IMR-90 (cell line): ENCODE measurements around the gene ACY1. TPM values are rescaled to one million over a fixed set of nuclear protein-coding genes. Genes with fewer than 3 reads are reported as not detected.
A peak's percentile ranks its signal among the peaks of the same experiment; 100 is the strongest.

ENCODE experiments used
- ATAC-seq: fragments of 200-7000 bp; cut with Tn5 transposase; 2 replicates; pipeline ENCODE4 v1.9.1; 2020; ENCODE audit warnings: low read depth, mild to moderate bottlenecking, moderate library complexity
- BruUV-seq: library from RNA; stranded (reverse); fragments of 400-500 nt; replicated peaks from 2 replicates; lab custom pipeline; 2021; lab: Mats Ljungman, UMichigan
- CTCF ChIA-PET: fragments of 300-600 bp; formaldehyde crosslinking; extraction: SDS; loops from one replicate; lab custom pipeline; 2021; ENCODE audit warnings: antibody characterized with exemption; lab: Yijun Ruan, JAX
- POLR2A ChIA-PET: fragments of 300-600 bp; sonication (Branson Sonifier 250); formaldehyde crosslinking; loops from one replicate; lab custom pipeline; 2022; ENCODE audit warnings: antibody characterized with exemption; ENCODE audit not compliant: unreplicated experiment; lab: Charles Lee
- DNase-seq: peaks from one replicate; pipeline ENCODE4 v3.0.0; 2013
- H2AFZ ChIP-seq: replicated peaks from 2 replicates; pipeline ENCODE3; 2013; ENCODE audit warnings: low read length, mild to moderate bottlenecking; ENCODE audit not compliant: poor library complexity
- H2AK5ac ChIP-seq: 2 replicates; pipeline ENCODE4 v1.6.1; 2013; ENCODE audit warnings: low read depth, low read length, inconsistent platforms
- H2AK9ac ChIP-seq: replicated peaks from 2 replicates; pipeline ENCODE3; 2013; ENCODE audit warnings: mild to moderate bottlenecking, low read depth, low read length, moderate library complexity; ENCODE audit not compliant: poor library complexity
- H2BK120ac ChIP-seq: 2 replicates; pipeline ENCODE4 v1.6.1; 2013; ENCODE audit warnings: low read depth, low read length, inconsistent platforms
- H2BK15ac ChIP-seq: 3 replicates; pipeline ENCODE4 v1.6.1; 2013; ENCODE audit warnings: low read depth, low read length, inconsistent platforms
- H2BK20ac ChIP-seq: 2 replicates; pipeline ENCODE4 v1.6.1; 2013; ENCODE audit warnings: low read depth, mild to moderate bottlenecking, inconsistent platforms, low read length, moderate library complexity
- H2BK5ac ChIP-seq: 2 replicates; pipeline ENCODE4 v1.6.1; 2013; ENCODE audit warnings: mild to moderate bottlenecking, low read depth, low read length, inconsistent platforms; ENCODE audit not compliant: poor library complexity, severe bottlenecking
- H3K14ac ChIP-seq: replicated peaks from 2 replicates; pipeline ENCODE4 v1.6.1; 2013; ENCODE audit warnings: low read depth, low read length, inconsistent platforms
- H3K18ac ChIP-seq: 2 replicates; pipeline ENCODE4 v1.6.1; 2013; ENCODE audit warnings: low read depth, low read length, control low read depth
- H3K23ac ChIP-seq: 2 replicates; pipeline ENCODE4 v1.6.1; 2013; ENCODE audit warnings: low read depth, low read length, inconsistent platforms
- H3K27ac ChIP-seq: 2 replicates; pipeline ENCODE4 v1.5.1; 2013; ENCODE audit warnings: mild to moderate bottlenecking, control low read depth, low read length; ENCODE audit not compliant: insufficient read depth
- H3K27me3 ChIP-seq: 2 replicates; pipeline ENCODE4 v1.6.1; 2013; ENCODE audit warnings: low read length; ENCODE audit not compliant: control insufficient read depth, insufficient read depth
- H3K36me3 ChIP-seq: 2 replicates; pipeline ENCODE4 v1.6.1; 2013; ENCODE audit warnings: low read length, mixed read lengths; ENCODE audit not compliant: control insufficient read depth, insufficient read depth
- H3K4ac ChIP-seq: 2 replicates; pipeline ENCODE4 v1.6.1; 2013; ENCODE audit warnings: low read depth, low read length, inconsistent platforms
- H3K4me1 ChIP-seq: 2 replicates; pipeline ENCODE4 v1.6.1; 2013; ENCODE audit warnings: low read length, mixed read lengths; ENCODE audit not compliant: control insufficient read depth, insufficient read depth
- H3K4me2 ChIP-seq: 2 replicates; pipeline ENCODE4 v1.6.1; 2013; ENCODE audit warnings: low read depth, mild to moderate bottlenecking, control low read depth, low read length, moderate library complexity
- H3K4me3 ChIP-seq: 2 replicates; pipeline ENCODE4 v1.5.1; 2013; ENCODE audit warnings: low read depth, mild to moderate bottlenecking, control low read depth, low read length, moderate library complexity; ENCODE audit not compliant: insufficient read depth
- H3K56ac ChIP-seq: 2 replicates; pipeline ENCODE4 v1.6.1; 2013; ENCODE audit warnings: low read length, inconsistent platforms; ENCODE audit not compliant: insufficient read depth; ENCODE audit errors: extremely low read depth
- H3K79me1 ChIP-seq, 2 experiments: 2 replicates each; pipeline ENCODE4 v1.6.1; 2013; ENCODE audit warnings: low read length in 2 of 2, inconsistent platforms in 1 of 2, low read depth in 1 of 2
- H3K9ac ChIP-seq: 2 replicates; pipeline ENCODE4 v1.6.1; 2013; ENCODE audit warnings: low read depth, low read length, control low read depth
- H3K9me1 ChIP-seq: 2 replicates; pipeline ENCODE4 v1.6.1; 2013; ENCODE audit warnings: low read length, inconsistent platforms; ENCODE audit not compliant: insufficient read depth
- H3K9me3 ChIP-seq: 2 replicates; pipeline ENCODE4 v1.6.1; 2013; ENCODE audit warnings: low read length; ENCODE audit not compliant: control insufficient read depth, insufficient read depth
- H4K20me1 ChIP-seq: 2 replicates; pipeline ENCODE4 v1.6.1; 2013; ENCODE audit warnings: low read length, inconsistent platforms; ENCODE audit not compliant: insufficient read depth
- H4K5ac ChIP-seq: 2 replicates; pipeline ENCODE4 v1.6.1; 2013; ENCODE audit warnings: mild to moderate bottlenecking, low read depth, low read length, control low read depth
- H4K8ac ChIP-seq, 2 experiments: 2 replicates each; pipeline ENCODE4 v1.6.1; 2013; ENCODE audit warnings: low read depth in 2 of 2, low read length in 2 of 2, control low read depth in 1 of 2, inconsistent platforms in 1 of 2
- H4K91ac ChIP-seq: 2 replicates; pipeline ENCODE4 v1.6.1; 2013; ENCODE audit warnings: low read depth, low read length, inconsistent platforms; ENCODE audit not compliant: insufficient read depth
- BHLHE40 ChIP-seq: fragments of 150-350 bp; IDR thresholded peaks from 2 replicates; pipeline ENCODE4 v1.6.1; 2016; ENCODE audit warnings: mild to moderate bottlenecking, low read depth, low read length
- CEBPB ChIP-seq: IDR thresholded peaks from 2 replicates; pipeline ENCODE4 v1.6.1; 2012; ENCODE audit warnings: low read depth, low read length, improper control_type of control experiment
- CHD1 ChIP-seq: IDR thresholded peaks from 2 replicates; pipeline ENCODE4 v1.6.1; 2012; ENCODE audit warnings: low read depth, low read length, improper control_type of control experiment
- CTCF ChIP-seq: conservative IDR thresholded peaks from 2 replicates; pipeline ENCODE4 v1.5.1; 2012; ENCODE audit warnings: mild to moderate bottlenecking, low read depth, low read length, improper control_type of control experiment
- ELK1 ChIP-seq: fragments of 150-350 bp; IDR thresholded peaks from 2 replicates; pipeline ENCODE4 v1.6.1; 2016; ENCODE audit warnings: low read depth, mild to moderate bottlenecking, low read length, moderate library complexity, borderline replicate concordance
- FOS ChIP-seq: fragments of 150-350 bp; IDR thresholded peaks from 2 replicates; pipeline ENCODE4 v1.6.1; 2016; ENCODE audit warnings: low read depth, low read length
- MAFK ChIP-seq: IDR thresholded peaks from 2 replicates; pipeline ENCODE4 v1.6.1; 2012; ENCODE audit warnings: low read depth, low read length, improper control_type of control experiment
- MAZ ChIP-seq: IDR thresholded peaks from 2 replicates; pipeline ENCODE4 v1.6.1; 2012; ENCODE audit warnings: low read depth, mild to moderate bottlenecking, low read length, improper control_type of control experiment, moderate library complexity, borderline replicate concordance
- MXI1 ChIP-seq: IDR thresholded peaks from 2 replicates; pipeline ENCODE4 v1.6.1; 2012; ENCODE audit warnings: low read depth, mild to moderate bottlenecking, low read length, moderate library complexity, borderline replicate concordance
- NFE2L2 ChIP-seq: fragments of 150-350 bp; IDR thresholded peaks from 2 replicates; pipeline ENCODE4 v1.6.1; 2016; ENCODE audit warnings: low read depth, mild to moderate bottlenecking, low read length
- POLR2A ChIP-seq: IDR thresholded peaks from 2 replicates; pipeline ENCODE4 v1.6.1; 2012; ENCODE audit warnings: mild to moderate bottlenecking, low read depth, low read length
- RAD21 ChIP-seq: IDR thresholded peaks from 2 replicates; pipeline ENCODE4 v1.6.1; 2012; ENCODE audit warnings: low read length, improper control_type of control experiment
- RCOR1 ChIP-seq: IDR thresholded peaks from 2 replicates; pipeline ENCODE4 v1.6.1; 2012; ENCODE audit warnings: mild to moderate bottlenecking, low read length, improper control_type of control experiment; ENCODE audit not compliant: insufficient replicate concordance
- RFX5 ChIP-seq: IDR thresholded peaks from 2 replicates; pipeline ENCODE4 v1.8.0; 2012; ENCODE audit warnings: low read depth, mild to moderate bottlenecking, low read length, moderate library complexity
- SMC3 ChIP-seq: fragments of 150-350 bp; IDR thresholded peaks from 2 replicates; pipeline ENCODE4 v1.6.1; 2016; ENCODE audit warnings: low read depth, mild to moderate bottlenecking, antibody characterized with exemption, low read length, moderate library complexity
- USF2 ChIP-seq: fragments of 150-350 bp; IDR thresholded peaks from 2 replicates; pipeline ENCODE4 v1.6.1; 2017; ENCODE audit warnings: mild to moderate bottlenecking, antibody characterized with exemption, low read length, low read depth
- WGBS, 2 experiments: methylation state at CpG; one replicate each; pipeline versions ENCODE4 v1.1.5 to v1.1.7; 2013; ENCODE audit warnings: missing lambda C conversion rate in 2 of 2; ENCODE audit not compliant: insufficient read length in 1 of 2; ENCODE audit errors: extremely low coverage in 2 of 2; 5-methylcytosine and 5-hydroxymethylcytosine counted together
- dilution Hi-C: fragments of 300-500 bp; cut with HindIII; formaldehyde crosslinking; loops from one replicate; pipeline ENCODE4 v1.14.3; 2018; ENCODE audit warnings: low sequenced_read_pairs; ENCODE audit not compliant: unreplicated experiment
- in situ Hi-C: fragments of 300-500 bp; cut with MboI; formaldehyde crosslinking; loops from 3 replicates; pipeline ENCODE4 v1.14.3; 2019; ENCODE audit warnings: low sequenced_read_pairs, inconsistent platforms, mixed read lengths
- intact Hi-C: fragments of 100-400 bp; cut with micrococcal nuclease; formaldehyde crosslinking; loops from 2 replicates; pipeline ENCODE4 v1.10.0; 2022
- polyA plus RNA-seq, 3 experiments: library from polyadenylated mRNA; depleted of rRNA; stranded (reverse); fragments of >200 nt; gene quantifications; 2 replicates each; pipeline ENCODE4 v1.2.3, GENCODE V29; 2012; ENCODE audit warnings: low replicate concordance in 1 of 3
- total RNA-seq: library from RNA; depleted of rRNA; stranded (reverse); fragments of >200 nt; gene quantifications from 2 replicates; pipeline ENCODE4 v1.2.3, GENCODE V29; 2012

Gene ACY1
- total and polyA plus RNA-seq, 2 of the 4 experiments (the other 2 are of a cell fraction) = 22.0 to 47.1 TPM

- peaks cover 36 to 68% of the 10 kb centered on the region in 2 experiments for H3K79me1 ChIP-seq
- H3K4me3 ChIP-seq = peak overlapping the region; percentile 70
- ChIA-PET CTCF (no interaction called here), POLR2A (no interaction called here)
- H3K14ac ChIP-seq = peak overlapping the region; percentile 98
- peak overlapping the region; percentile 30; the same call in 1 of the 2 replicates for H2BK120ac ChIP-seq
- H4K5ac ChIP-seq = peak overlapping the region; percentile 55
- H3K4me1 ChIP-seq = peaks cover 28% of the 10 kb centered on the region
- H3K56ac ChIP-seq = peak overlapping the region; percentile 73
- 0% methylated on average over 25 of the region's 33 CpGs; no CpG with 5 or more reads in 1 of the 2 experiments for WGBS, 2 experiments
- peak overlapping the region; percentile 90 for H2AFZ ChIP-seq
- H3K9ac ChIP-seq = peak overlapping the region; percentile 95
- peak overlapping the region; percentile 86 for H4K91ac ChIP-seq
- DNase-seq = no peak
- H2BK5ac ChIP-seq = peak overlapping the region; percentile 44
- no peak overlapping the region; the same call in 2 of the 3 replicates for H2BK15ac ChIP-seq
- TF ChIP-seq MXI1 = no peak
- no peak for TF ChIP-seq ELK1
- no peak for TF ChIP-seq USF2
- no peak for TF ChIP-seq RFX5
- TF ChIP-seq MAFK = no peak
- no peak for TF ChIP-seq BHLHE40
- no peak for TF ChIP-seq POLR2A
- TF ChIP-seq FOS = no peak
- no peak for TF ChIP-seq SMC3
- no peak for TF ChIP-seq MAZ
- TF ChIP-seq NFE2L2 = no peak
- TF ChIP-seq CTCF = no peak
- TF ChIP-seq CEBPB = no peak
- TF ChIP-seq RCOR1 = no peak
- no peak for TF ChIP-seq CHD1
- no peak for TF ChIP-seq RAD21
- H3K23ac ChIP-seq = peak overlapping the region; percentile 91
- in situ Hi-C loops (loop anchor here (25.0 kb wide), 1 partner anchor 1630 kb away; the partner anchor contains the start of genes RASSF1, TUSC2 and ZMYND10), intact Hi-C loops (no loop called here), dilution Hi-C loops (no loop called here)
- H3K27me3 ChIP-seq = no peaks in the 10 kb centered on the region
- H3K4ac ChIP-seq = peak overlapping the region; percentile 97
- H3K18ac ChIP-seq = peak overlapping the region; percentile 90
- peak overlapping the region; percentile 98 for H2AK5ac ChIP-seq
- peak overlapping the region; percentile 57; the same call in 1 of the 2 replicates for H2BK20ac ChIP-seq
- H3K4me2 ChIP-seq = peak overlapping the region; percentile 99
- H2AK9ac ChIP-seq = peak overlapping the region; percentile 98
- no peaks in the 10 kb centered on the region; the same call in 1 of the 2 replicates for H3K36me3 ChIP-seq
- BruUV-seq = no TSS peak
- H4K20me1 ChIP-seq = peaks cover 13% of the 10 kb centered on the region
- peaks cover 19% of the 10 kb centered on the region for H3K9me1 ChIP-seq
- peak overlapping the region; percentile 55 to 89 for H4K8ac ChIP-seq
- ATAC-seq = peak; percentile 7
- H3K9me3 ChIP-seq = no peaks in the 10 kb centered on the region
- H3K27ac ChIP-seq = peak overlapping the region; percentile 76
Measured at GRCh38 chr3:51966922-51967383, 16.4 kb upstream of the ACY1 start.
